H9 (cell line): ENCODE data around the gene ADAMTS3. TPM values are rescaled to one million over a fixed set of nuclear protein-coding genes. Genes with fewer than 3 reads are reported as not detected.

Experiments used
- DNase-seq: peaks from one replicate; pipeline ENCODE4 v3.0.0-alpha.2; 2017
- H2AFZ ChIP-seq: one replicate; pipeline ENCODE4 v1.6.1; 2013; ENCODE audit warnings: mild to moderate bottlenecking, low read length, control low read depth, moderate library complexity
- H2AK5ac ChIP-seq: 2 replicates; pipeline ENCODE4 v1.6.1; 2013; ENCODE audit warnings: low read length, control low read depth, mixed read lengths; ENCODE audit not compliant: insufficient read length
- H2BK120ac ChIP-seq: one replicate; pipeline ENCODE4 v1.6.1; 2013; ENCODE audit warnings: low read depth, mild to moderate bottlenecking, low read length, control low read depth, inconsistent platforms; ENCODE audit not compliant: poor library complexity, severe bottlenecking
- H2BK12ac ChIP-seq: 2 replicates; pipeline ENCODE4 v1.6.1; 2013; ENCODE audit warnings: low read length, control low read depth, mixed read lengths, low read depth; ENCODE audit not compliant: insufficient read length
- H2BK15ac ChIP-seq: 2 replicates; pipeline ENCODE4 v1.6.1; 2013; ENCODE audit warnings: low read depth, low read length, control low read depth
- H2BK20ac ChIP-seq: one replicate; pipeline ENCODE4 v1.6.1; 2013; ENCODE audit warnings: low read depth, mild to moderate bottlenecking, low read length, control low read depth, inconsistent platforms; ENCODE audit not compliant: poor library complexity, severe bottlenecking
- H2BK5ac ChIP-seq: 2 replicates; pipeline ENCODE4 v1.6.1; 2013; ENCODE audit warnings: low read length, control low read depth, mixed read lengths; ENCODE audit not compliant: insufficient read length
- H3K14ac ChIP-seq: 2 replicates; pipeline ENCODE4 v1.6.1; 2013; ENCODE audit warnings: low read length, control low read depth; ENCODE audit not compliant: insufficient read depth
- H3K18ac ChIP-seq: 2 replicates; pipeline ENCODE4 v1.6.1; 2013; ENCODE audit warnings: low read depth, mild to moderate bottlenecking, mixed read lengths, low read length, control low read depth; ENCODE audit not compliant: insufficient read length
- H3K23ac ChIP-seq: 2 replicates; pipeline ENCODE4 v1.6.1; 2013; ENCODE audit warnings: low read length, control low read depth, mixed read lengths, low read depth; ENCODE audit not compliant: insufficient read length
- H3K23me2 ChIP-seq: 2 replicates; pipeline ENCODE4 v1.6.1; 2013; ENCODE audit warnings: low read depth, mild to moderate bottlenecking, mixed read lengths, low read length, control low read depth; ENCODE audit not compliant: insufficient read length, poor library complexity, severe bottlenecking
- H3K27ac ChIP-seq: 2 replicates; pipeline ENCODE4 v1.5.1; 2013; ENCODE audit warnings: low read length, control low read depth, mixed read lengths, low read depth; ENCODE audit not compliant: insufficient read length
- H3K27me3 ChIP-seq: 2 replicates; pipeline ENCODE4 v1.6.1; 2013; ENCODE audit warnings: low read length, control low read depth, inconsistent platforms; ENCODE audit not compliant: insufficient read depth
- H3K4ac ChIP-seq: 2 replicates; pipeline ENCODE4 v1.6.1; 2013; ENCODE audit warnings: low read depth, mild to moderate bottlenecking, control low read depth, inconsistent platforms, low read length, moderate library complexity
- H3K4me1 ChIP-seq: 2 replicates; pipeline ENCODE4 v1.6.1; 2013; ENCODE audit warnings: low read length, control low read depth, inconsistent platforms; ENCODE audit not compliant: insufficient read depth
- H3K4me2 ChIP-seq: 2 replicates; pipeline ENCODE4 v1.6.1; 2013; ENCODE audit warnings: low read length, control low read depth, mixed read lengths; ENCODE audit not compliant: insufficient read length, insufficient read depth
- H3K56ac ChIP-seq: 2 replicates; pipeline ENCODE4 v1.6.1; 2013; ENCODE audit warnings: low read depth, mild to moderate bottlenecking, mixed read lengths, low read length, control low read depth; ENCODE audit not compliant: insufficient read length
- H3K79me1 ChIP-seq: 2 replicates; pipeline ENCODE4 v1.6.1; 2013; ENCODE audit warnings: low read depth, mild to moderate bottlenecking, moderate library complexity, low read length, control low read depth, inconsistent platforms; ENCODE audit not compliant: insufficient read depth, poor library complexity, severe bottlenecking
- H3K79me2 ChIP-seq: 2 replicates; pipeline ENCODE4 v1.6.1; 2013; ENCODE audit warnings: low read length, control low read depth, inconsistent platforms; ENCODE audit not compliant: insufficient read depth
- H3K9ac ChIP-seq: 2 replicates; pipeline ENCODE4 v1.6.1; 2013; ENCODE audit warnings: low read length, control low read depth, mixed read lengths; ENCODE audit not compliant: insufficient read length; ENCODE audit errors: extremely low read depth
- H3K9me3 ChIP-seq: one replicate; pipeline ENCODE4 v1.6.1; 2013; ENCODE audit warnings: low read depth, low read length, inconsistent platforms; ENCODE audit not compliant: control insufficient read depth
- H3T11ph ChIP-seq: one replicate; pipeline ENCODE4 v1.6.1; 2013; ENCODE audit warnings: mild to moderate bottlenecking, low read length, control low read depth, inconsistent platforms
- H4K20me1 ChIP-seq: one replicate; pipeline ENCODE4 v1.6.1; 2013; ENCODE audit not compliant: control insufficient read depth, insufficient read length, insufficient read depth
- H4K5ac ChIP-seq: 2 replicates; pipeline ENCODE4 v1.6.1; 2013; ENCODE audit warnings: low read depth, mild to moderate bottlenecking, mixed read lengths, low read length, control low read depth; ENCODE audit not compliant: insufficient read length
- H4K8ac ChIP-seq: replicated peaks from 2 replicates; pipeline ENCODE4 v1.6.1; 2013; ENCODE audit warnings: low read length, control low read depth, mixed read lengths, low read depth; ENCODE audit not compliant: insufficient read length
- H4K91ac ChIP-seq: 2 replicates; pipeline ENCODE4 v1.6.1; 2013; ENCODE audit warnings: low read depth, mild to moderate bottlenecking, moderate library complexity, mixed read lengths, low read length, control low read depth; ENCODE audit not compliant: insufficient read length
- H3K27ac Mint-ChIP-seq, 3 experiments: 2 replicates in 2 of 3; 3 replicates in 1 of 3; pipeline ENCODE4 v1.8.0; 2020 to 2021; ENCODE audit warnings: mixed read lengths in 3 of 3, mild to moderate bottlenecking in 1 of 3, moderate library complexity in 1 of 3
- H3K27me3 Mint-ChIP-seq: 2 replicates; pipeline ENCODE4 v1.8.0; 2021; ENCODE audit warnings: low read depth, mild to moderate bottlenecking, moderate library complexity, mixed read lengths
- H3K36me3 Mint-ChIP-seq, 3 experiments: 2 replicates in 2 of 3; 3 replicates in 1 of 3; pipeline ENCODE4 v1.8.0; 2020 to 2021; ENCODE audit warnings: low read depth in 3 of 3, mixed read lengths in 3 of 3; ENCODE audit not compliant: insufficient read depth in 1 of 3
- H3K4me1 Mint-ChIP-seq, 2 experiments: 2 replicates each; pipeline ENCODE4 v1.8.0; 2020; ENCODE audit warnings: mixed read lengths in 2 of 2
- H3K4me3 Mint-ChIP-seq, 2 experiments: 2 replicates in 1 of 2; 3 replicates in 1 of 2; pipeline ENCODE4 v1.8.0; 2020 to 2021; ENCODE audit warnings: mild to moderate bottlenecking in 2 of 2, mixed read lengths in 2 of 2, moderate library complexity in 1 of 2
- H3K9me3 Mint-ChIP-seq, 2 experiments: 2 replicates in 1 of 2; 3 replicates in 1 of 2; pipeline ENCODE4 v1.8.0; 2020; ENCODE audit warnings: mild to moderate bottlenecking in 2 of 2, mixed read lengths in 2 of 2, moderate library complexity in 1 of 2
- CTCF ChIP-seq: fragments of 200-600 bp; sonication (generic); conservative IDR thresholded peaks from 3 replicates; pipeline ENCODE4 v1.8.0; 2021; ENCODE audit warnings: antibody characterized with exemption, mild to moderate bottlenecking
- WGBS: extraction: QIAGEN DNeasy Blood & Tissue Kit; methylation state at CpG from one replicate; pipeline ENCODE4 v1.1.7; 2013; ENCODE audit warnings: missing lambda C conversion rate, low lambda C conversion rate, mixed read lengths; ENCODE audit not compliant: insufficient read length; ENCODE audit errors: extremely low coverage; 5-methylcytosine and 5-hydroxymethylcytosine counted together
- total RNA-seq: library from RNA; stranded (reverse); gene quantifications from 2 replicates; pipeline ENCODE4 v1.2.1, GENCODE V29; 2021

Gene ADAMTS3
- total RNA-seq, 1 experiment from 2014 or later = 1.1 TPM

DNA sequence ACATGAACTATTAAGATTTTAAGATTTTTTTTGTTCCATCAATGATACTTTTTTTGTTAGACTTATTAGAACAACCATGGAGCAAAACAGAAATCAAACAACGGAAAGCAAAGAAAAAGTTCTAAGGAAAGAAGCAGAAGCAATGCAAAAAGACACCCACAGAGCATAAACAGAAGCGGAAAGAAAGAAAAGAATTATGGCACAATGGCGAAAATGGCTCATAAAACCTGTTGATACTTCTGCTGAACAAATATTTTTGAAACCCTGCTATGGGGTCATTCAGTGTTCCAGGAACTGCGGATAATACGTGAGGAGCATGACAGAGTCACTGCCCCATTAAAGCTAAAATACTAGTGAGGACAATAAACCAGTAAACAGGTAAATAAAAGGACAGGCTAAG lies 138.0 kb downstream of the ADAMTS3 start:
- no peak overlapping the region for H3T11ph ChIP-seq

More for the DNA sequence above, 138.0 kb downstream of the ADAMTS3 start:
- Histone ChIP-seq H3K9ac (no peak overlapping the region), H3K4me2 (no peak overlapping the region), H3K14ac (no peak overlapping the region), H2BK120ac (no peak overlapping the region), H2AFZ (no peak overlapping the region), H3K56ac (no peak overlapping the region), H3K27ac (no peak overlapping the region), H2AK5ac (no peak overlapping the region), H4K5ac (no peak overlapping the region), H3K23me2 (no peaks in the 10 kb centered on the region), H2BK12ac (no peak overlapping the region), H3K4me1 (no peaks in the 10 kb centered on the region), H4K20me1 (no peaks in the 10 kb centered on the region), H3K79me1 (no peaks in the 10 kb centered on the region), H3K23ac (no peak overlapping the region), H2BK15ac (no peak overlapping the region), H3K18ac (no peak overlapping the region), H4K8ac (no peak overlapping the region), H3K9me3 (no peaks in the 10 kb centered on the region), H4K91ac (no peak overlapping the region), H2BK20ac (no peak overlapping the region), H2BK5ac (no peak overlapping the region), H3K4ac (no peak overlapping the region), H3K27me3 (no peaks in the 10 kb centered on the region; the same call in 1 of the 2 replicates), H3K79me2 (no peaks in the 10 kb centered on the region)
- WGBS = no CpG with 5 or more reads among the region's 5 CpGs
- Mint-ChIP-seq H3K27me3 (no peaks in the 10 kb centered on the region), H3K4me1 (no peaks in the 10 kb centered on the region), H3K4me3 (no peak overlapping the region), H3K9me3 (no peaks in the 10 kb centered on the region), H3K36me3 (no peaks in the 10 kb centered on the region), H3K27ac (no peak overlapping the region)
- DNase-seq = no peak
- no peak for TF ChIP-seq CTCF
